HG03342 (cell line): Measurements from ENCODE around the gene CAMTA1.

Experiments used
- ATAC-seq: cut with Tn5 transposase; IDR thresholded peaks from one replicate; pipeline ENCODE4 v1.9.1; 2021; ENCODE audit warnings: mild to moderate bottlenecking, moderate library complexity; ENCODE audit not compliant: unreplicated experiment

The CAMTA1 gene

DNA sequence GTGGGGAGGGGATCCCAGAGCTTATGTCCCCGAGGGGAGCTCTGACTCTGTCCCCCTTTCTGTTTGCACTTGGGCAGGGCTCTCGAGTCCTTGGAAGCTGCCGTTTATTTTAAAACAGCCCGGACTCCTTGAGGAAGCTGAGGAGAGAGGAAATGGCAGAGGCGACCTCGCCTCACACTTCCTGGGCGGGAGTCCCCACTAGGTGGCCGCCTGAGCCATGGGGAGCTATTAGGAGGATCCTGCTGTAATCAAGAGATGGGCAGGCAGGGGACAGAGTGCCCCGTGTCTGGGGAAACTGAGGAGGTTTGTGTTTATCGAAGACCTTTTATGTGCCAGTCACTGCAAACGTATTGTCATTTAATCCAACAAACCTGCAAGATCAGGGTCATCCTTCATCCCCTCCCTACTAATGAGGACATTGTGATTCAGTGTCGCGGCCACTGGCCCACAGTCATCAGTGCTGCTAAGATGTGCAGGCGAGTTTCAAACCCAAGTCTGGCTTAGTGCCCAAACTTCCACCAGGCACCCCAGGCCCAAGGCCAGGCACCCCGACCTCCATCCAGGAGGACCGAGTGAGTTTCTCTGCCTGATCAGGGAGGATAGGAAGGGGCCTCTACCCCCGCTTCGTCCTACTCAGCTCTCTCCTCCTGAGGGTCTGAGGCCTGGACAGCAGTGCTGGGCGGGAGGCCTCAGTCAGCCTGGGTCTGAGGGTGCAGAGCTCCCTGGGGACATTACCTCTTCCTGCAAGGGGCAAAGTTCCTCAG lies 669.0 kb downstream of the CAMTA1 start:
- no peak for ATAC-seq

DNA sequence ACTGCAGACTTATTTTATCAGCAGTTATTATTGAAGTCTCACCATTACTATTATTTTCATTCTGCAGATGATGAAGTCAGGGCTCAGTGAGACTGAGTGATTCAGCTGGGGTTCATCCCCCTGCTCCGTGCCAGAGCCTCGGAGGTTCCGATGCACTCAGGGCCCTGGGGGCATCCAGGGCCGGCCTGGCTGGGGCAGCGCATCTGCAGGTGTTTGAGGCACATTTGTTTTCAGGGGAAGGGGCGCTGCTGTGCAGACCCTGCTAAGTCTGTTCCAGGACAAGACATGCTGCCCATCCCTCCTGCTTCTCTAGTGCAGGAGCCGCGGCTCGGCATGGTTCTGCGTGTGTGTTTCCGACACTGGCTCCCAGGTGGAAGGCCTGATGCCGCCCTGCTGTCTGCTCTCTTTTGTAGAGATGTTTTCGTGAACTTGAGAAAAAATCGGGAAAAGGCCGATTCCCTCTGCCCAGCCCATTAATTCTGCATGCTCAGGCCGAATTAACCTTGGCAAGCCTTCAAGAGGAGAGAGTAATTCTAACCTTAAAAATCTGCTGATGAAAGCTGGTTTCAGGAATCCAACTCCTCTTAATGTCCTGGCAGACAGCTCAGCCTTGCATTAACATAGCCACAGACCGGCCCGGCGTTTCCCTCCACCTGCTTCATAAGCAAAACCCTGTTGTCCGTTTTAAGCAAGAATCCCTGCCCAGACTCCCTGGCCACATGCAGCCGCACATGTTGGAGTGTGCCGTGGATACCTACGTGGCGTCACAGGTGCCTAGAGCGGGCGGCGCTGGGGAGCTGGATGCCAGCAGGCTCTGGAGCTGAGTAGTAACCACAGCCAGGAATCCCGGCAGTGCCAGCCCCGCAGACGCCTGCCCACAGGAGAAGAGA lies 669.9 kb downstream of the CAMTA1 start:
- ATAC-seq: no peak

DNA sequence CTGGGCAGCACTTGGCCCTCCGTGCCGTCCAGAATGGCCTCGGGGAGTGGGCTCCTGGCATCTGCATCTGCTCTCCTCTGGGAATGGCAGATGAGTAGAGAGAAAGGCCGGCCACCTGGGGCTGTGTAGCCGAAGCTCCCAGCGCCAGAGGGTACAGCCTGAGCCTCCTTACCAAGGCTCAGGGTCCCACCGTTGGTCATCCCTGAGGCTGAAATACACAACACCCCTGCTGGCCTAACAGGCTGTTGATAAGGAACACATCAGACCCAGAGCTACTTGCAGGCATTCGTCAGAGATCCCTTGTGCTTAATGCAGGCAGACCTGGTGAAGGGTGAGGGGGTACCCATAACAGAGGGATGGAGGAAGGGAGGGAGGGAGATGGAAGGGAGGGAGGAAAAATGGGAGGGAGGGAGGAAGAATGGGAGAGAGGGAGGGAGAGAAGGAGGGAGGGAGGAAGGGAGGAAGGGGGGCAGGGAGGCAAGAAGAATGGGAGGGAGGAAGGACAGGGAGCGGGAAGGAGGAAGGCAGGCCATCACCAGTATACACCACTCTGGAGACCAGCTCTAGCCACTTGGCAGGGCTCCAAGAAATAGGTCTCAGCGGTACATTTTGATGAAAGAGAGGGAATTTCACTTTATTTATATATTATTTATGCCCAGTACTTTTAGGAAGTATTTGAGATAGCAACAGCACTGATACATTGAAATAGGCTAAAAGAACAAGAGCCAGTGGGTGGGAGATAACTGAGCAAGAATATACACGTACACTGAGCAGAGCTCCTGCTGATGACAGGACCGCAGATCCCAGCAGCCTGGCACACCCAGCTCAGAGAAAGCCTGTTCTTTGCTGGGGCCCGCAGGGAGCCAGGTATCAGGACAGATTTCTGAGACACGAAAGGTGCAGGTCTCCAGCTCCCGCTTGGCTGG lies 670.8 kb downstream of the CAMTA1 start:
- ATAC-seq: no peak

DNA sequence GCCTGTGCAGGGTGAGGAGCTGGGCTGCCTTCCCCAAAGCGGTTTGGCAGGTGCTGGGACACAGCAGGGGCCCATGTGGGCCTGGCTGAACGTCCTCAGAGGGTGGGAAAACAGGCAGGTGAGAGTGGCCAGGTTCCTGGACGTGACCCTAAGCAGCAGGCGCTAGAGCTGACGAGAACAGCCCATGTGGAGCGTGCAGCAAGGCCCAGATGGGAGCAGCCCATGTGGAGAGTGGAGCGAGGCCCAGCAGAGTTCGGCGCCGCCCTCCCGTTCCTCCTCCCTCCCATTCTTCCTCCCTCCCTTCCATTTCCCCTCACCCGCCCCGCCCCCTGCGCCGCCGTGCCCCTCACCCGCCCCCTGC lies 671.4 kb downstream of the CAMTA1 start:
- ATAC-seq: no peak

DNA sequence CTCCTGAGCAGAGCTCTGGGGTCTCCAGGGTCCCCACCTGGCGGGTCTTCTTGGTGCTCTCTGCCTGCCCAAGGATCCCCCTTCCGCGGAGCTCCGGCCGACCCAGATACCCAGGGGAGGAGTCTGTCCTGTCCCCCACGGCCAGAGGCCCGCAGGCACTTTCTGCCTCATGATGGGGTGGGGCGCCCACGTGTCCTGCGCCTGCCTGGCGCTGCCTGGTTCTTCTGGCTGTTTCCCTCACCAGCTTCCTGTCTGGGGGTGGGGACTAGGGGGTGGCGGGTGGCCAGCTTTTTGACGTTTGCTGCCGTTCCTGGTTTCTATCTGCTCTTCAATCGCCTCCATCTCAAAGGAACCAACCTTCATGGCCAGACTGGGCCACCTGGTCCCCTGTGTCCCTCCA lies 672.6 kb downstream of the CAMTA1 start:
- ATAC-seq: no peak

DNA sequence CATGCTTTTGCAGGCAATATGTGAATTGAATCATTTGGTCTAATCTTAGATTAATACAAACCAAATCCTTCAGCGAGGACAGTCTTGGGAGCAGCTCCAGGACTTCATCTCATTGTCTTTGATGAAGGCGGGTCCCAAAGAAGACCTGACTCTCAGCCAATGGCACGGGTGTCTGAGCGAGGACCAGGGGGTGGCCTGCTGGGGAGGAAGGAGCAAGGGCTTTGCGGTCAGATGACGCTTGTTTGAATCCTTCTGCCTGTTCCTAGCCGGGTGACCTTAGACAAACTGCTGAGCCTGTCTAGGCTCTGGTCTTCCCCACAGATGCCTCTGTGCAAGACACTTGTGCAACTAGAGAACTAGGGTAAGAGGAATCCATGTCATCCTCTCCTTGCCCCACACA lies 673.7 kb downstream of the CAMTA1 start:
- ATAC-seq: no peak

DNA sequence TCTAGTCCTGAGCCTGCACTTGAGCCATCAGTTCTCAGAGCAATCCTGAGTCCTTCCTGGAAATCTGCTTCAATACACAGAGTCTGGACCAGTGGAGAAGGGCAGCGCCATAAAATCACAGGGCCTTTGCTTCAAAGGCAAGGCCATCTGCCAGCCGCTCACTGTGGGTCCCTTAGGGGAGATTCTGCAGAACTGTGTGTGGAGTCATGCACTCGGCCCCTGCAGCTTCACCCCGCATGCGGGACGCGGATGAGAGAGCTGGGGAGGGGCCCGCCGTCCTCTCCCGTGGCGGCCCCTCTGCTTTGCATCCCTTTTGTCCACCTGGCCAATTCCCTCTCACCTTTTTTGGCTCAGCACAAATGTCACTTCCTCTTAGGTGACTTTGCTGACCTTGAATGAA lies 674.7 kb downstream of the CAMTA1 start:
- ATAC-seq: no peak

DNA sequence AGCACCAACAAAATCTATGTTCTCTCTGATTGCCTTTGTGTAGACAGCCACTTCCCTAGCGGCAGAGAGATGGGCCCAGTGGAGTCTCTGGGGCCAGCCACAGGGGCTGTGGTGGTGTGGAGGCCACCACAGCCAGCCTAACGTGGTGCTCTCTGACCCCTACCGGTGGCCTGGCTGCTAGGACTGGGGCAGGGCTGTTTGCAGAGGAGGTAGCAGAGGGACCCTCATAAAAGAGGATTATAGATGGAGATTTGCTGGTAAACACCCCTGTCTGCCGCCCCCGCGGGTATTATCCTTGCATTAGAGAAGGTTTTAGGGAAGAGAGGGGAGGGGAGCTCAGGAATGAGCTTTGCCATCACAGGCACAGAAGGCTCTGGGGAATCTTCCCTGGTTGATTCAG lies 675.6 kb downstream of the CAMTA1 start:
- ATAC-seq: no peak

DNA sequence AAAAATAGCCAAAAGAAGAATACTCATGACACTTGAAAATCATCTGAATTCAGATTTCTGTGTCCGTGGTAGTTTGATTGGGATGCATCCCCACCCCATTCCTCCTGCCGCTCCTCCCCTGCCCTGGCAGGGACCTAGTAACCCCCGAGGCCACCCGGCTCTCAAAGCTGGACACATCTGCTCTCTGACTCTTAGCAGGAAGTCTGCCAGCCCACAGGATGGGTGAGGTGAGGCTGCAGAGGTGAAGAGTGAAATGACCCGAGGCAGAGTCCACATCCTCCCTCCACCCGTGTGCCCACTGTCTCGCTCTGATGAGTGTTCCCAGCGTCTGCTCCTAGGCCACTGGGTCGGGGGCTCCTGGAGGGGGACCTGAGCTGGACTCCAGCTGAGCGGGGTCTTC lies 677.4 kb downstream of the CAMTA1 start:
- no peak for ATAC-seq

DNA sequence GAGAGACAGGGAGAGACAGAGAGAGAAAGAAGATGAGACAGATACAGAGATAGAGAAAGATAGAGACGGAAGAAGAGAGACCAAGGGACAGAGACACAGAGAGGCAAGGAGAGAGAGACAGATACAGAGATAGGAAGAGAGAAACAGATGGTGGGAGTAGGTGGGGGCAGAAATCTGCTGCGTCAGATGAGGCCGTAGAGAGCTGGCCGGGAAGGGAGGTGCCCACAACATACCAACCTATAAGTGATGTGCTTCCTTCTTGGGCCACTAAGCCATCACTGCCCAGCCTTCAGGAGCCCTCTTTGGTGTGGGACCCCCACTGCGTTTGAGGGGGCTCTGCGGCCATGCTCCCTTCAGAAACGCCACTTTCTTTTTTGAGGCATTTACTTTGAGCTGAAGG lies 678.3 kb downstream of the CAMTA1 start:
- ATAC-seq: no peak

DNA sequence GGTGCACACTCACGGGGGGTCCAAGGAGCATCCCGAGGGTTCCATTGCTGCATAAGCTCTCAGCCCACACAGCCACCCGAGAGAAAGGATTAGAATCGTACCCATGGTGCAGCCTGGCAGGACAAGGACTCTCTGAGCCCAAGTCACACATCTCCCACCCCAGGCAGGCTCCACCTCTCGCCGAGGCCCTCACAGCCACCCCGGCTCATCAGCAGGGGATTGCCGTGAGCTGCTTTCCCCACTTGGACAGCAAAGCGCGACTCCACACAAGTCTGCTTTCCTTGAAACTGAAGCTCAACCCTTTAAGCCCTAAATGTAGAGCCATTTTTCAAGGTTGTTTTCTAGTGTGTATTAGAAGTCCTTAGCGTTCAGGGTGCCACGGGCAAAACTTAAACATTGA lies 679.5 kb downstream of the CAMTA1 start:
- ATAC-seq: no peak

DNA sequence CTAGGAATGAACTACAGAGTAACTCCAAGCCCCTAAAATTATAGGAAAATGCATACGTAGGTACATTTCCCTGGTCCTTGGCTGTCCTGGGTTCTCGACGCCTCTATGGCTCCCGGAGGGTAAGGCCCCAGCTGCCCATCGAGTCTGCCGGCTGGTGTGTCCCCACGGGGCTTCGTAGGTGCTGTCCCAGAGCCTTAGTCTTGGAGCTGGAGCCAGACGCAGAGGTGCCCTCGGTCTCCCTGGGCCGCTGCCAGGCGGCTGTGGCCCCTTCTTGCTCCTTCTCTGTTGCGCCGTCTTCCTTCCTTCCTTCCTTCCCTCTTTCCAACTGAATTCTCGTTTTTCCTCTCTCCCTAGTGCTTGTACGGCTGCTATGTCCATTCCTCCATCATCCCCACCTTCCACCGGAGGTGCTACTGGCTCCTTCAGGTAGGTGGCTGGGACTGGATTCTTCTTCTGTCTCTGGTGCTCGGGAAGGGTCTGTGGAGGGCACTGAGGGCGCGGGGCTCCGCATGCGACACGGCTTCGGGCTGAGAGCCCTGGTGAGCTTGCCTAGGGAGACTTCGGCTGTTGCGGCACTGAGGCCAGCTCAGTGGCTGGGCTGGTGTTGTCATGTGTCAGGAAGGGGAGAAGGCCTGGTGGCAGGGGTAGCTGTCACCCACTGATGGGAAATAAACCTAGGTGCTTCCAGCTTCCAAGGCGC lies 682.4 kb downstream of the CAMTA1 start:
- ATAC-seq: no peak

DNA sequence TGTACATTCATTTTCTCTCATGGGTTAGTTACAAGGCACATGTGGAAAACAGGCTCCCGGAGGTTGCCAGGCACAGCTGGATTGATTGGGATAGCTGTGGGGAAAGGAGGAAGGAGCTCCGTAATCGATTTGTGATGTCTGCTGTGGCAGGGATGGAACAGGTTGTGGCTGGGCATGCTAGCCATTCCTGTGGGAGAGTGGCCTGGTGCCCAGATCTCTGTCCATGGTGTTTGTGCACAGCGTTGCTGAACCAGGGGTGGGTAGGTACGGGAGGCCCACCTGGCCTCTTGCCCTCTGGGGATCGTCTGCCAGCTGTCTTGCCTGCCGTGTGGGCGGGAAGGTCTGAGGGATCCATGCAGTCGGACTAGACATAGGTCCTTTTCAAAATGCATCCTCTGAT lies 683.0 kb downstream of the CAMTA1 start:
- no peak for ATAC-seq

DNA sequence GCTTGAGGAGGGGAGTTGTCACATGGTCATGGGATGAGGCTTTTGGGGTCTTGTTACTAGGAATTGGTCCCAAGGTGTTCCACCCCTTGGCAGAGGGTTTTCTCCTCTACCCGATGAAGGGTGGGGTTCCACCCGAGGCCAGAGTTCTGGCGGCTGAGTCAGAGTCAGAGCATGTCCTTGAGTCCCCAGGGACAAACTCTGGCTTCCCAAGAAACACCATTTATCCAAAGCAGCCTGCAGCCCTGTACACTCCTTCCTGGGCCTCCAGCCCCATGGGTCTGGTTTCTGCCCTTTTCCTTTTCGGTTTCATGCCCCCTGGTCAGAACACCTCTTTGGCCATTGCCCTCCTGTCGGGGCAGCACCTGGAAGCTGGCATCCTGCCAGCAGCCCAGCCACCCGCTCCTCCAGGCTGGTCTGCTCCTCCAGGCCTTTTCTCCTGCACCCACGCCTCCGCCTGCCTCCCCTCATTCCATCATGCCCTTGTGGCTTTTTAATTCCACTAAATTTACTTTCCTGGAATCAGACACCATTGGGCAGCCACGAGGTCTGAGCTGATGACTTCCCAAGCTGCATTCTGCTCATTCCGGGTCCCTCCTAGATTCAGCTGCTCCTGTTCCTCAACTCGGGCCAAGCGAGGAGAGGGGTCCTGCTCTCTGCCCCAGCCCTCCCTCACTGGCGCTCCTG lies 684.1 kb downstream of the CAMTA1 start:
- ATAC-seq: no peak

DNA sequence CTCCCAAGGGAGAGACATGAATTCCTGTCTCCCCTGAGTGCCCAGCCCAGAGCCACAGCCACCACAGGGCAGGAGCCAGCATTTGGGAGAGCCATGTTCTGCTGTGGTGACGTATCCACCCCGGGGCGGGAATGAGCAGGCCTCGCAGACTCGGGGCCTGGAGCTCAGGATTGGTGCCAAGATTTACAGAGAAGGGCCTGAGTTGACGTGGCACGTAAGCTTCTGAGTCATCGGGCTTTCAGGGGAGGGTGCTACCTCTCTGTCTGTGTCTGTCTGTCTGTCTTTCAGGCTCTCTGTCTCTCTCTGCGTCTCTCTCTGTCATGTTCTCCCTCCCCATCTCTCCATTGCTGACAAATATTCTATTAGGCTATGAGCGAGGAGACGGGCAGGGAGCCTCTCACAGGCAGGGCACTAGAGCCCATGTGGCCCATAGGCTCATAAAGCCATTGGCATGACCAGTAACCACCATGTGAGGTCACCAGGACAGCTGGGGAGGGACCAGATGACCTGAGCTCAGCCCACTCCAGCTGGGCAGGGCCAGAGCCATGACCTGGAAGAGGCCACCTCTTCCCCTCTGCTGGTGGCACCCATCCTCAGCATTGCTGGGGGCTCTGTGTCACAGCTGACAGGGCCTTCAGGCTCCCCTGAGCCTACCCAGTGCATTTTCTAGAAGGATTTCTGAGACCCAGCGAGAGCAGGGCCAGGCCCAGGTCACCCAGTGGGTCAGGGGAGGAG lies 685.8 kb downstream of the CAMTA1 start:
- ATAC-seq: no peak

DNA sequence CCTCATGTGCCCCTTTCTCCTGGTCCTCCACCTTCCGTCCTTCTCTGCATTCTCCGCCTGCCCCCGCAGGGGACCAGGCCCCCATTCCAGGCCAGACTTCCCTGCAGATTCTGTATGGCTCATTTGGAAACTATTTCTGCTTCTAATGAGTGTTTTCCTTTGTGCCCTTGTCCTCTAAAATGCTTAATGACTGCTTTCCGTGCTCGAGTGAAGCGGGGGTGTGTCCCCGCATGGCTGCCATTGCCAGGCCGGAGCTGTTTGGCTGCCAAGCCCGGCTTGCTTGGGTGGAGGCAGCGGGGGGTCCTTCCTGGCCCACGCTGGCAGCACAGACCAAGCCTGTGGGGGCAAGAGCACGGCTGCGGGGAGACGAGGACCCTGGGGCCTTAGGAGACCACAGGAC lies 686.6 kb downstream of the CAMTA1 start:
- ATAC-seq: no peak

DNA sequence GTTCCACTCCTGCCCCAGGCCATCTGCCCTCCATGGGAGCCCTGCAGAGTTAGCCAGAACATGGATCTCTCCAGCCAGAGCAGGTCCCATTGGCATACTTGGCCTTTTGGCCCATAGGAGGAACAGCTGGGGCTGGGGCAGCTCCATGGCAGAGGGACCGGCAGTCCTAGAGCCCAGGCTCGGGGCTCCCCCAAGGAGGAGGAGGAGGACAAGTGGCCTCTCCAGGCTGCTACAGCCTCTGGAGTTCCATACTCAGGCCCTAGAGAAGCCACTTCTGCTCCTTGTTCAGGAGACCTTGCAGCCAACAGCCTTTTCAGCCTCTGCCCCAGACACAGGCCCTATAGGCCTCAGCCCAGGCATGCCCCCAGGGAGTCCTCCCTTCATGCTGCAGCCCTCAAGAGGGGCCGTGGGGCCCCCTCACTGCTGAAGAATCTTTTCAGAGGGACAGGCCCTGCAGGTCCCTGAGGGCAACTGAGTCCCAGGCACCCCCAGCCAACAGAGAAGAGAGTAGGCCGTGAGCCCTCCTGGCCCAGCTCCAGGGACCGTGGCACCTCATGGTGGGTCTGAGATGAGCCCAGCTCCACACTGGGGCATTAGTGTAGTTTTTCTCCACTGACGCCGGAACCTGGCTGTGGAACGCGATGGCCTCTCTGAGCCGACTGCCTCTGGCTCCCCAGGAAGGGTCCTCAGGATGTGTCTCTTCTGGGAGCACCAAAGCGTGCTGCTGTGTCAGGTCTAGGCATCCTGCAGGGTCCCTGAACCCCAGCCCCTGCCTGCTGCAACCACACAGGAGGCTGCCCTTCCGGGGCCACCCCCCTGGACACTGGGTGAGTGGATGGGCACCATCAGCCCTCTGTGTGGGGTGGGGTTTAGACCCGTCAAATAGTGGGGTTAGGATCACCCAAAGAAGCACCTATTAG lies 688.2 kb downstream of the CAMTA1 start:
- no peak for ATAC-seq

DNA sequence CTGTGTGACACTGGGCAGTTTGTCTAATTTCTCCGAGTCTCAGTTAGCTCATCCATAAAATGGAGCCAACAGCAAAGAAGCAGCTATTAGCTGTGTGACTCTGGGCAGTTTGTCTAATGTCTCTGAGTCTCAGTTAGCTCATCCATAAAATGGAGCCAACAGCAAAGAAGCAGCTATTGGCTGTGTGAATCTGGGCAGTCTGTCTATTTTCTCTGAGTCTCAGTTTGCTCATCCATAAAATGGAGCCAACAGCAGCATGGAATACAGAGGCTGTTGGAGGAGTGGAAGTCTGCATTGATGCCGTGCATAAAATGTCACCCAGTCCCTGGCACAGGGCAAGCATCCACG lies 688.9 kb downstream of the CAMTA1 start:
- ATAC-seq: no peak
